B cell (primary cell): ENCODE data around the gene C19orf85. TPM values are rescaled to one million over a fixed set of nuclear protein-coding genes. Genes with fewer than 3 reads are reported as not detected.
"Not testable (repeated sequence)": the region's sequence is repeated elsewhere in the genome, so short reads cannot be mapped to it uniquely, and the experiment has no call there.

ENCODE experiments used
- ATAC-seq: fragments of 200-7000 bp; cut with Tn5 transposase; one replicate; pipeline ENCODE4 v1.10.0; 2021; ENCODE audit warnings: low read depth, mild to moderate bottlenecking, moderate number of reproducible peaks, moderate library complexity
- CTCF ChIA-PET: fragments of 350-600 bp; sonication (Branson Sonifier 250); formaldehyde crosslinking; loops from one replicate; lab custom pipeline; 2021; ENCODE audit warnings: antibody characterized with exemption, inconsistent platforms; lab: Charles Lee
- POLR2A ChIA-PET: fragments of 350-600 bp; sonication (Branson Sonifier 250); formaldehyde crosslinking; loops from one replicate; lab custom pipeline; 2021; ENCODE audit warnings: antibody characterized with exemption; lab: Charles Lee
- DNase-seq: peaks from one replicate; pipeline ENCODE4 v3.0.0; 2013
- H2AFZ ChIP-seq: 2 replicates; pipeline ENCODE4 v1.6.1; 2012; ENCODE audit warnings: mild to moderate bottlenecking, low read depth, low read length; ENCODE audit not compliant: insufficient read depth, poor library complexity, severe bottlenecking
- H3K27ac ChIP-seq, 2 donors: 1 replicate in 1 of 2; 2 replicates in 1 of 2; pipeline ENCODE4 v1.5.1; 2012 to 2013; ENCODE audit warnings: low read length in 2 of 2, mild to moderate bottlenecking in 2 of 2, moderate library complexity in 1 of 2
- H3K27me3 ChIP-seq, 4 experiments: fragments of 200-600 bp in 1 of 4; sonication (generic) in 1 of 4; replicated peaks in 1 of 4; 1 replicate in 2 of 4; 2 replicates in 2 of 4; pipeline versions ENCODE4 v1.6.1 to v1.7.0; 2013 to 2016; ENCODE audit warnings: low read length in 3 of 4, mild to moderate bottlenecking in 2 of 4, mixed read lengths in 1 of 4, moderate library complexity in 1 of 4; ENCODE audit not compliant: insufficient read depth in 4 of 4, control insufficient read depth in 3 of 4; ENCODE audit errors: control extremely low read depth in 1 of 4
- H3K36me3 ChIP-seq, 2 experiments: replicated peaks in 1 of 2; 1 replicate in 1 of 2; 2 replicates in 1 of 2; pipeline versions ENCODE4 v1.6.1 to v1.7.1; 2013; ENCODE audit warnings: low read length in 1 of 2; ENCODE audit not compliant: insufficient read depth in 2 of 2, control insufficient read depth in 1 of 2; ENCODE audit errors: control extremely low read depth in 1 of 2, extremely low read depth in 1 of 2
- H3K4me1 ChIP-seq, 2 donors: fragments of 200-600 bp in 1 of 2; sonication (generic) in 1 of 2; 1 replicate in 1 of 2; 2 replicates in 1 of 2; pipeline versions ENCODE4 v1.5.1 to v1.6.1; 2013 to 2017; ENCODE audit warnings: low read length in 2 of 2; ENCODE audit not compliant: control insufficient read depth in 2 of 2, insufficient read depth in 2 of 2
- H3K4me2 ChIP-seq: replicated peaks from 2 replicates; pipeline ENCODE3; 2012; ENCODE audit warnings: mild to moderate bottlenecking, low read depth, low read length; ENCODE audit not compliant: poor library complexity, severe bottlenecking
- H3K4me3 ChIP-seq, 5 experiments: fragments of 200-600 bp in 1 of 5; sonication (generic) in 1 of 5; 1 replicate in 3 of 5; 2 replicates in 2 of 5; pipeline versions ENCODE4 v1.5.1 to v1.7.0; 2011 to 2016; ENCODE audit warnings: low read length in 4 of 5, mild to moderate bottlenecking in 4 of 5, low read depth in 2 of 5, control low read depth in 1 of 5, moderate library complexity in 1 of 5; ENCODE audit not compliant: insufficient read depth in 1 of 5; ENCODE audit errors: control extremely low read depth in 1 of 5, extremely low read depth in 1 of 5
- H3K79me2 ChIP-seq: fragments of 200-600 bp; sonication (generic); one replicate; pipeline ENCODE4 v1.6.0; 2016; ENCODE audit warnings: low read length; ENCODE audit not compliant: control insufficient read depth, insufficient read depth
- H3K9ac ChIP-seq: fragments of 200-600 bp; sonication (generic); 2 replicates; pipeline ENCODE4 v1.6.1; 2017; ENCODE audit warnings: mild to moderate bottlenecking, low read length, moderate library complexity
- H3K9me3 ChIP-seq, 3 donors: one replicate each; pipeline versions ENCODE4 v1.6.1 to v1.7.1; 2013; ENCODE audit warnings: low read length in 2 of 3; ENCODE audit not compliant: control insufficient read depth in 2 of 3, insufficient read depth in 1 of 3; ENCODE audit errors: control extremely low read depth in 1 of 3
- H4K20me1 ChIP-seq: 2 replicates; pipeline ENCODE4 v1.6.0; 2012; ENCODE audit warnings: mild to moderate bottlenecking, low read length; ENCODE audit not compliant: insufficient read depth, control insufficient read depth, poor library complexity, severe bottlenecking
- H3K27ac Mint-ChIP-seq: one replicate; pipeline ENCODE4 v1.8.0; 2021; ENCODE audit warnings: mixed read lengths
- H3K27me3 Mint-ChIP-seq: one replicate; pipeline ENCODE4 v1.8.0; 2021; ENCODE audit warnings: mixed read lengths
- H3K4me1 Mint-ChIP-seq: one replicate; pipeline ENCODE4 v1.8.0; 2021; ENCODE audit warnings: mixed read lengths
- H3K4me3 Mint-ChIP-seq: one replicate; pipeline ENCODE4 v1.8.0; 2021; ENCODE audit warnings: mixed read lengths
- H3K9me3 Mint-ChIP-seq: one replicate; pipeline ENCODE4 v1.8.0; 2022; ENCODE audit warnings: mixed read lengths; ENCODE audit not compliant: insufficient read depth
- EZH2 ChIP-seq: IDR thresholded peaks from 2 replicates; pipeline ENCODE4 v1.6.1; 2012; ENCODE audit warnings: borderline replicate concordance, low read depth, mild to moderate bottlenecking, moderate library complexity, low read length; ENCODE audit not compliant: insufficient read depth, poor library complexity, severe bottlenecking
- WGBS: methylation state at CpG from one replicate; pipeline ENCODE4 v1.1.5; 2013; ENCODE audit warnings: missing lambda C conversion rate; ENCODE audit not compliant: insufficient coverage; 5-methylcytosine and 5-hydroxymethylcytosine counted together
- intact Hi-C: fragments of 100-400 bp; cut with micrococcal nuclease; formaldehyde crosslinking; loops from one replicate; pipeline ENCODE4 v1.10.0; 2022
- polyA plus RNA-seq: library from polyadenylated mRNA; depleted of rRNA; stranded (reverse); fragments of >200 nt; gene quantifications from 2 replicates; pipeline ENCODE4 v1.2.3, GENCODE V29; 2012
- total RNA-seq, 2 donors: library from RNA; stranded (reverse); fragments of 120-200 nt in 1 of 2; gene quantifications; 1 replicate in 1 of 2; 2 replicates in 1 of 2; pipeline versions ENCODE4 v1.2.3 to v1.2.4, GENCODE V29; 2013 to 2022
- TF ChIP-seq, protein P1 (sequence below): fragments of 200-600 bp; IDR thresholded peaks from one replicate; pipeline ENCODE4 v1.8.0; 2022; ENCODE audit warnings: antibody characterized with exemption, mild to moderate bottlenecking

C19orf85 gene
- total and polyA plus RNA-seq, 2 donors (not counting 1 experiment from before 2014, with no cell fraction given), result not detected

DNA sequence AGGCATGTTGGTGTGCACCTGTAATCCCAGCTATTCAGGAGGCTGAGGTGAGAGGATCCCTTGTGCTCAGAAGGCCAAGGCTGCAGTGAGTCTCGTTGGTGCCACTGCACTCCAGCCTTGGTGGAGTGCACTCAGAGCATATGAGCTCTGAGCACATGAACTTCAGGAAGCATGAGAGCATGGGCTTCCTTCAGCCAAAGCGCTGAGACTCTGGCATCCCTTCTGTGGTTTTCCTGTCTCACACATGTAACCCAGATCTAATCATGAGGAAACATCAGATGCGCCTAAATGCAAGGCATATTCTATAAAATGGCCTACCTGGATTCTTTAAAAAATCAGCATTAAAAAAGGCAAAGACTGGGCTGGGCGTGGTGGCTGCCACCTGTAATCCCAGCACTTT lies 43.3 kb downstream of the C19orf85 start:
- CTCF ChIA-PET, result interaction anchor here (1.4 kb wide), 1 partner anchor 129 kb away, joined by 3 read pairs; no protein-coding TSS in a partner anchor
- H3K9me3 Mint-ChIP-seq, H3K27ac ChIP-seq, H3K4me1 Mint-ChIP-seq, H2AFZ ChIP-seq, H4K20me1 ChIP-seq, H3K4me3 Mint-ChIP-seq, intact Hi-C loops, H3K9ac ChIP-seq, H3K27ac Mint-ChIP-seq, H3K9me3 ChIP-seq, DNase-seq, POLR2A ChIA-PET, H3K79me2 ChIP-seq, H3K4me3 ChIP-seq, H3K4me1 ChIP-seq, ATAC-seq, H3K4me2 ChIP-seq, H3K36me3 ChIP-seq: not testable (repeated sequence)
- peaks cover 0 to 24% (median 3%) of the 10 kb centered on the region in 4 experiments for H3K27me3 ChIP-seq
- WGBS, result 11% methylated on average over 2 of the region's 4 CpGs
- H3K27me3 Mint-ChIP-seq, result peaks cover 27% of the 10 kb centered on the region

DNA sequence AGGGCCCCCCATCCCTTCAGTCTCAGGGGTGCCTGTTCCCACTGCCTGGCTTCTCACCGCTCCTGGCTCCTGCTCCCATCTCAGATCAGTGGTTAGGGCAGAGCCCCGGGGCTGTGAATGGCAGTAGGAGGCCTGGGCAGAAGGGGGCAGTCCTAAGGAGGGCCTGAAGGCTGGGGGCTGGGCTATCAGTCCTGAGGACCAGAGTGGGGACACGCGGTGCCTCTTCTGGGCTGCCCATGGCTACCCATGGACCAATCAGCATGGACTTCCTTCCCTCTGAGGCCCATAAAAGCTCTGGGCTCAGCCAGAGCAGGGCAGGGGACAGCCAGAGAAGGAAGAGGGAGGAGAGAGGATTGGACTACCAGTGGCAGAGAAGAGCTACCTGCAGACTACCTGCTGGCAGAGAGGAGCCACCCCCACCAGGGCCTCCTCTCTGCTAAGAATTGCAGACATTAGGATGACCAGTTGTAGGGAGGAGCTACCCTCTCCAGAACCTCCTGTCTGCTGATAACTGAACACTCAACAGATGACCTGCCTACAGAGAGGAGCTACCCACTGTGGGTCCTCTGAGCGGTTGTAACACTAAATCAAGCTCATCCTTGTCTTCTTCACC lies 44.8 kb downstream of the C19orf85 start:
- 90% methylated on average over 3 of the region's 5 CpGs for WGBS
- no peaks in the 10 kb centered on the region for H4K20me1 ChIP-seq
- ATAC-seq (no peak), DNase-seq (no peak)
- Mint-ChIP-seq H3K27ac (no peak overlapping the region), H3K4me3 (no peak overlapping the region), H3K4me1 (no peaks in the 10 kb centered on the region), H3K27me3 (peaks cover 23% of the 10 kb centered on the region), H3K9me3 (no peaks in the 10 kb centered on the region)
- intact Hi-C loops, result no loop called here
- H3K27me3 ChIP-seq, result peaks cover 0 to 22% (median 1%) of the 10 kb centered on the region in 4 experiments
- ChIA-PET CTCF (interaction anchor here (0.6 to 7.2 kb wide), 6 partner anchors 127 to 332 kb away, joined by 3 to 75 read pairs (median 4); no protein-coding TSS in a partner anchor), POLR2A (no interaction called here)
- TF ChIP-seq, protein P1, sequence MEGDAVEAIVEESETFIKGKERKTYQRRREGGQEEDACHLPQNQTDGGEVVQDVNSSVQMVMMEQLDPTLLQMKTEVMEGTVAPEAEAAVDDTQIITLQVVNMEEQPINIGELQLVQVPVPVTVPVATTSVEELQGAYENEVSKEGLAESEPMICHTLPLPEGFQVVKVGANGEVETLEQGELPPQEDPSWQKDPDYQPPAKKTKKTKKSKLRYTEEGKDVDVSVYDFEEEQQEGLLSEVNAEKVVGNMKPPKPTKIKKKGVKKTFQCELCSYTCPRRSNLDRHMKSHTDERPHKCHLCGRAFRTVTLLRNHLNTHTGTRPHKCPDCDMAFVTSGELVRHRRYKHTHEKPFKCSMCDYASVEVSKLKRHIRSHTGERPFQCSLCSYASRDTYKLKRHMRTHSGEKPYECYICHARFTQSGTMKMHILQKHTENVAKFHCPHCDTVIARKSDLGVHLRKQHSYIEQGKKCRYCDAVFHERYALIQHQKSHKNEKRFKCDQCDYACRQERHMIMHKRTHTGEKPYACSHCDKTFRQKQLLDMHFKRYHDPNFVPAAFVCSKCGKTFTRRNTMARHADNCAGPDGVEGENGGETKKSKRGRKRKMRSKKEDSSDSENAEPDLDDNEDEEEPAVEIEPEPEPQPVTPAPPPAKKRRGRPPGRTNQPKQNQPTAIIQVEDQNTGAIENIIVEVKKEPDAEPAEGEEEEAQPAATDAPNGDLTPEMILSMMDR, result no peak
- no peak for TF ChIP-seq EZH2
- H2AFZ ChIP-seq, result no peak overlapping the region
- no peaks in the 10 kb centered on the region for H3K4me1 ChIP-seq
- H3K79me2 ChIP-seq, result no peaks in the 10 kb centered on the region
- H3K36me3 ChIP-seq, result no peaks in the 10 kb centered on the region
- H3K4me3 ChIP-seq, result no peak overlapping the region
- H3K9ac ChIP-seq, result no peak overlapping the region
- no peak overlapping the region for H3K27ac ChIP-seq
- H3K9me3 ChIP-seq, result peaks cover 0 to 3% (median 0%) of the 10 kb centered on the region in 3 donors
- H3K4me2 ChIP-seq, result no peak overlapping the region
